ENCODE measurements around the gene TERT.
"Not testable (repeated sequence)": the region's sequence is repeated elsewhere in the genome, so short reads cannot be mapped to it uniquely, and the experiment has no call there.

The TERT gene

GRCh38 chr5:1277781-1278180 is 17.1 kb downstream of the TERT start:
- DNase-seq, result no peak

DNA sequence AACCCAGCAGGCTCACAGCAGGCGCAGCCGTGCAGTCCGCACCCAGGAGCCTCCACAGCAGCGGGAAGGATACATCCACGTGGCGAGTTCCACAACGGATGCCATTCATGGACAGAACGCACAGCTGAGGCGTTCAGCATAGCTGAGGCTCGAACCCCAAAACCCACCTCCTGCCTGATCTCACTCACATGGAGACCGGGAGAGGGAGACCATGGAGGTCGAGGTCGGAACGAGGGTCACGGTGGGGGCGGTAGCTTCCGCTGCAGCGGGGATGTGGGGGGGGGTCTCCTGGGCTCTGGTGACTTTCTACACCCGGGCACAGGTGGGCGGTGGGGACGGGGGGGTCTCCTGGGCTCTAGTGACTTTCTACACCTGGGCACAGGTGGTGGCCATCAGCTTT is 17.5 kb downstream of the TERT start:
- no peak for DNase-seq

DNA sequence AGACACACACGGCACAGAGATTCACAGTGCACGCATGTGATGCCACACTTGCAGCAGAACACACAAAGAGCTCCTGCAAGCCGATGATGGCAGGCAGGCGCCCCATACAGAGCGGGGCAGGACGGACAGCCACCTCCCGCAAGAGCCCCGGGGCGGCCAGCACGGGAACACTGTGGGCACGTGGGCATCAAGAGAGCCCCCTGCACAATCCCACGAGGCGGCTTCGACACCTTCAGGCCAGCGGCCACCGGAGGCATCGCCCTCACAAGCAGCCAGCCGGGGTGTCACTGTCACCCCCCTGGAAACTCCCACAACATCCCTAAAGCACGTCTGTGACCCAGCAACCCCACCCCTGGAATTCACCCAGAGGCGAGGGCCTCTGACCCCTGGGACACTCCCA is 17.9 kb downstream of the TERT start:
- DNase-seq, result no peak

DNA sequence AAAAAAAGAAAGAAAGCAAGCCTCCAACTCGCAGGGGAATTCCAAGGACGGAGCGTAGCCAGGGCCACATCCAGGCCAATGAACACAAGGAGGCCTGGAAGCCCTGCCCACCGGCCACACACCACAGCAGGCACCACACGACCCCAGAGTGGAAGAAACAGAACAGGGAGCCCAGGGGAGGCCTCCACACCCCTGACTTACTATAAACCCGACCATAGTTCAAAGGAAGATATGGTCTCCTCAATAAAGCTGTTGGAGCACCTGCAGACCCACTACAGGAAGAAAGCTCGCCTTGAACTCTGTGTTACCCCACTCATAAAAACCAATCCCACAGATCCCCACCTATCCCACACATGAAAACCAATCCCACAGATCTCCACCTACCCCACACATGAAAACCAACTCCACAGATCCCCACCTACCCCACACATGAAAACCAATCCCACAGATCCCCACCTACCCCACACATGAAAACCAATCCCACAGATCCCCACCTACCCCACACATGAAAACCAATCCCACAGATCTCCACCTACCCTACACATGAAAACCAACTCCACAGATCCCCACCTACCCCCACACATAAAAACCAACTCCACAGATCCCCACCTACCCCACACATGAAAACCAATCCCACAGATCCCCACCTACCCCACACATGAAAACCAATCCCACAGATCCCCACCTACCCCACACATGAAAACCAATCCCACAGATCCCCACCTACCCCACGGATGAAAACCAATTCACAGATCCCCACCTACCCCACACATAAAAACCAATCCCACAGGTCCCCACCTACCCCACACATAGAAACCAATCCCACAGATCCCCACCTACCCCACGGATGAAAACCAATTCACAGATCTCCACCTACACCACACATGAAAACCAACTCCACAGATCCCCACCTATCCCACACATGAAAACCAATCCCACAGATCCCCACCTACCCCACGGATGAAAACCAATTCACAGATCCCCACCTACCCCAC is 19.2 kb downstream of the TERT start:
- not testable (repeated sequence) for DNase-seq

DNA sequence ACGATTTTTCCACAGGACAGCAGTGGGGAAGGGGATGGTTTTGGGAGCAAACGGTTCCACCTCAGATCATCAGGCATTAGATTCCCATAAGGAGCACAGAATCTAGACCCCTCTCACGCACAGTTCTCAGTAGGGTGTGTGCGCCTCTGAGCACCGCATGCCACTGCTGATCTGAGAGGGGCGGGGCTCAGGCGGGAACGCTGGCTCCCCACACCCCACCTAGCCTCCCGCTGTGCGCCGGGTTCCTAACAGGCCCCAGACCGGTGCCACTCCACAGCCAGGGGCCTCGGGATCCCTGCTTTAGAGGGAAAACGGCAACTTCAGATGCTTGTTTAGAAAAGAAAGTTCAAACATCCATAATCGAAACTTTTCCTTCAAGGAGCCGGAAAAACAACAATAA is 20.4 kb downstream of the TERT start:
- DNase-seq, result no peak

DNA sequence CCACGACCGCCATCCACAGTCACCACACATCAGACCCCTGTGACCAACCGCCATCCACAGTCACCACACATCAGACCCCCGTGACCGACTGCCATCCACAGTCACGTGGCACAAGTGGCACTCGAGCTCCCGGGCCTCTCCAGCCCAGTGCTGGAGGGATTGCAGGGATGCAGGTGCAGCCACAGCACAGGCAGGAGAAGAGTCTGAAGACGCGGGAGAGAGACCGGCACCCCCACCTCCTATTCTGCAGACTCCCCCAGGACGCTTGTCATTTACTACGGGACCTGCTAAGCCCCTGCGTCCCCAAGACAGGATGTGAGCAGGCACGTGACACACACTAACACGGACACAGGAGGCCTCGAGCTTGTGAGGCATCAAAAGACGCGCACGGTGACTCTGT is 21.1 kb downstream of the TERT start:
- DNase-seq, result no peak

- no peak for DNase-seq
Measured at GRCh38 chr5:1272201-1272600, 22.7 kb downstream of the TERT start.

DNA sequence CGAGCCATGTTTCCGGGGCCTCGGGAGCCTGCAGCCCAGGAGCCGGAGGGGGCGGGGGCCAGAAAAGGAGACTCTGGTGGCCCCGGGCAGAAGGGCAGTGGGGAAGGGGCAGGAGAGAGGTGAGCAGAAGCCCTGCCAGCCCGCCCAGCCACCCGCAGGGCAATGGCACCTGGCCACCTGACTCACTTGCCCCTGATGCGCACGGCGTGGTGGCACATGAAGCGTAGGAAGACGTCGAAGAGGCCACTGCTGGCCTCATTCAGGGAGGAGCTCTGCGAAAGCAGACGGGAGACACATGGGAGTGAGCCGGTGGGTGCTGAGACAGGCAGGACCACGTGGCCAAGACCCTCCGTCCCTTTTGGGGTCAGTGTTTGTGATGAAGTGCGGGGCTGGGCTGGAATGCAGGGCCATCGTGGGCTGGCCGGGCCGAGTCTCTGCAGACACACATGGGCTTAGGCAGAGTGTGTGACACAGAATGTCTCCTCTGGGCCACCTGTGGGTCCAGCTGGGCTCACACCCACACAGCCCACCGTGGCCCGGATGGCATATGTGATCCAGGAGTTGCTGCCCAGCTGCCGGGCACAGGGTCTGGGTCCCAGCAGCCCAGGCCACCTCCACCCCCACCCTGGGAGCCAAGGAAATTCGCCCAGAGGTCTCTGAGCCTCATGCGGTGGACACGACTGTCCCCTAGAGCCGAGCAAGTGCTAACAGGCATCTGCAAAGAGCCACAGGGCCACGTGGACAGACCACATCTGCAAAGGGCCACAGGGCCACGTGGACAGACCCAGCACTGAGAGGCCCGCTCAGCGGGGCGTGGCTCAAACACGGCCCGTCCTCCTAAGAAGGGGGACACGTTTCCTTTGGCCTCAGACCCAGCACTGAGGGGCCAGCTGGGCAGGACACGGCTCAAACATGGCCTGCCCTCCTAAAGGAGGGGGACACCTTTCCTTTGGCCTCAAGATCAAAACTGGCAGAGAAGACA is 23.6 kb downstream of the TERT start:
- DNase-seq, result no peak

GRCh38 chr5:1270426-1270825 is 24.4 kb downstream of the TERT start:
- DNase-seq, result no peak

DNA sequence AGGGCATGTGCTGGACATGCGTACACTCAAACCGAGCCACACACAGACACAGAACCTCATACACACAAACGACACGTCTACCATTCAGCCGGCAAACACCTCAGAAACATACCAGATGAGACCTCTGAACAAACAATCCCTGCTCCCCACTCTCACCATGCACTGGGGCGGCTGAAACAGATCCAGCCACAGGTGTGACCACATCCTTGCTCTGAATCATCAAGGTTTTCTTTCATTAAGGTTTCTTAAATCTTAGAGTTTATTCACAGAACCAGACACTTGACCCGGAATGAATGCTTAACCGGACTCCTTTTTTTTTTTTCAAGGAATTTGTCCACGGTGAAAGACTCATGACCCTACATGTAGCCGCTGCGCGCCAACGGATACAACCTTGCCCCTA is 26.2 kb downstream of the TERT start:
- no peak for DNase-seq

DNA sequence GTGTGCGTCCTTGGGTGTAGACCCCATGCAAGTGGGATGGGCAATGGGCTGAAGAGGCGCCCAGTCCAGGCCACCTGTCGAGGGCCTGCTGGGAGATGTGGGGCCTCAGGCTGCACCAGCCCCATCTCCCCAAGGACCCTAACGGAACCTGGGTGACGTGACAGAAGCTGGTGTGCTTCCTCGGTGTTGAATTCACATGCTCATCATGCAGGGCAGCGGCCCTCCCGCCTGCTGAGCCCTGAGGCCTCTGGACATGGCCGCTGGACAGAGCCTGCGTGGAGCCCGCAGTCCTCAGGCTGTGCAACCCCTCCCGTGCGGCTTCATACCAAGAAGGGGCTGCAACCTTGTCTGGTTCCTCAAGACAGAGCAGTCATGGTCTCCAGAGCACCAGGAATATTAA is 26.8 kb downstream of the TERT start:
- no peak for DNase-seq

DNA sequence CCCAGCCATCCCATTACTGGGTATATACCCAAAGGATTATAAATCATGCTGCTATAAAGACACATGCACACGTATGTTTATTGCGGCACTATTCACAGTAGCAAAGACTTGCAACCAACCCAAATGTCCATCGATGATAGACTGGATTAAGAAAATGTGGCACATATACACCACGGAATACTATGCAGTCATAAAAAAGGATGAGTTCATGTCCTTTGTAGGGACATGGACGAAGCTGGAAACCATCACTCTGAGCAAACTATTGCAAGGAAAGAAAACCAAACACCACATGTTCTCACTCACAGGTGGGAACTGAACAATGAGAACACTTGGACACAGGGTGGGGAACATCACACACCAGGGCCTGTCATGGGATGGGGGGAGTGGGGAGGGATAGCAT is 27.4 kb downstream of the TERT start:
- DNase-seq, result not testable (repeated sequence)

DNA sequence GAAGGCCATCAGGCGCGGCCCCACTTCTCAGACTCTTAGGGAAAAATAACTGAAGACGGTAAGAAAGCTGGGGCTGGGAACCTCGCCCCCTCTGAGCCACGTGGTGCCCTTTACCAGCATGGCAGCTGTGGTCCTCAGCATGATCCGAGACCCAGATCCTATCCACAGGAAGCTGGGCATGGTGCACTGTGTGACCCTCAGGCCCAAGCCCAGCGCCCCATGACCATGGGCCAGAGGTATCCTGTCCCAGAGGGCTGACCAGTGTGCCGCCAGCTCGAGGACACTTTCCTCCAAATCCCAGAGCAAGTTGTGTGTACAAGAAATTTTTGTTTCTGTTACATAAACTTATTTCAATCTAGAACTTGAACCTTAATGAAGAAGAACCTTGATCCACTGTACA is 28.1 kb downstream of the TERT start:
- no peak for DNase-seq

DNA sequence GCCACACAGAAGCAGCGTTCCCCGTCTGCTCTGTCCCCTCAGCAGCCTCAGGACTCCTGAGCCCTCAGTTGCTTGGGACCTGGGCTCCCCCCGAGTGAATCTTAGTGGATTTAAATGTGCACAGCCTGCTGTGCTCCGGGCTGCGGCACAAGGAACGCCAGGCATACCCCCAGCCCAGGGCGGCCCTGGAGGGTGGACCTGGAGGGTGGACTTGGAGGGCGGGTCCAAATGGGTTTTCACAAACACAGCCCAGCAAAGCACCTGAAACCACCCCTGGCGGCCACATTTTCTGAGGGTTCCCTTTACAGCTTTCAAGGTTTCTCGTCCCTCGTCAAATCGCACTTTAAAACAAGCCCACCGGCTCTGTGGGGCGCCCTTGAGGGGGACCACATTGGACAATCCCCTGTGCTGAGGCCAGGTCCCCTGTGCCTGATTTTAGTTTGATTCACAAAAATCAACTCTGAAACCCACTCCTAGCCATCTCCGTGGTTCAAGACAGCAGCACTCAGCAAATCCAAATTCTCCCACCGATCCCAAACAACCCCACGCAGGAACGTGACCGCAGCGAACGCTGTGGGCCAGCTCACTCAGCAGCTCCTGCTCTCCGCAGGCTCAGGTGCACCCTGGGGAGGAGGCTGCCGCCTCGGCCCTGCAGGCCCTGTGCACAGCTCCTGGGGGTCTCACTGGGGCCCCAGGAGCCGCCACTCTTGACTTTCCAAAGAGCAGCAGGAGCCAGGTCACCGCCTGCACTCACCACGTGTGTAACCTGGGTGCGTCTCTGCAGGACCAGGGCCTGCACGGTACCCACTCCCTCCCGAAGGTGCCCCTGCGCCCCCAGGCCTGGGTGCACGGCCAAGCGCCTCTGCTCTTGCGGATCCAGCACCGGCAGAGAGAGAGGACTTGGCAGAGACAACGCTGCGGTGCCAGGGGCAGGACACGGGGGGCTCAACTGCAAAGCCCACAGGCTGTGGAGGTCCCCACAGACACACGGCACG is 29.1 kb downstream of the TERT start:
- DNase-seq, result no peak

DNA sequence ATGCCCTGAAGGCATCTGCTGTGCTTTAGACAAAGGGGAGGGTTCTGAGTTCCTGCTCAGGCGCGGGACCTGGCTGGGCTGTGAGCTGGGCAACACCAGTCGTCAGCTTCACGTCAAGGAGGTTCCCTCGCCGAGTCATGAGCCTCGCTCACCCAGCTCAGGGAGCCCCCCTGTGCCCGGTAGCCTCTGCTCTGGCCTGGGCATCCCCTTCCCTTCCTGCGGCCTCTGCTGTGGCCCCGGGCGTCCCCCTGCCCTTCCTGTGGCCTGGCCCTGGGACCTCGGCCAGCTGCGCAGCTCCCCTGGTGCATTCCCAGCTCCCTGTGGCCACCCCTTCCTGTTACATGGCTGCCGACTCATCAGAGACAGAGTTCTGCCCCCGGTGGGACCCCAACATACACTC is 29.8 kb downstream of the TERT start:
- DNase-seq, result no peak

DNA sequence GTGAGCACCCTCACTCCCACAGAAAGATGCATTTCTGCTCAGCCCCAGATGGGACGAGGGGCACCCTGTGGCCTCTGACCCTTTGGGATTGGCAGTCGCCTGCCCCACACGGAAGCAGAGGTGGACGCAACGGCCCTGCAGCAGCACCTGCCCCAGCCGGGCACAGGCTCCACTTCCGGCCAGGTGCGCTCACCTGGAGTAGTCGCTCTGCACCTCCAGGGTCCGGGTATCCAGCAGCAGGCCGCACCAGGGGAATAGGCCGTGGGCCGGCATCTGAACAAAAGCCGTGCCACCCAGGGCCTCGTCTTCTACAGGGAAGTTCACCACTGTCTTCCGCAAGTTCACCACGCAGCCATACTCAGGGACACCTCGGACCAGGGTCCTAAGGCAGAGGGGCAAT is 30.7 kb downstream of the TERT start:
- no peak for DNase-seq

DNA sequence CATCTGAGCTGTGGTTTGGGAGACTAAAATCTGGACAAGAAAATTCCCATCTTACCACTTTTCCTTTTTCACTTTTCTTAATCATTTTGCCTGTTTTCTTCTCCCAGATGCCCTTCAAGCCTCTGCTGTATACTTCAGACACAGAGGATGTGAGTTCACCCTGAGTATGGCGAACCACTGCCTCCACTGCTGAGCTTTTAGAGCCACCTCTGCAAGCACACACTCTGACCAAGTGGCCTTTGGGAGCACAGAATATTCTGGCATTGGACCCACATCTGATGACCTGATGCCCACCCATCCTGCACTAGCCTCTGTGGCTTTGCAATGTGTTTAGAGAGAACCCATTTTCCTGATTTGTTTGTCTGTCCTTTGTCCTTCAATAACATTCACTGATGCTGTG is 32.5 kb downstream of the TERT start:
- DNase-seq, result no peak

- no peak for DNase-seq
Measured at GRCh38 chr5:1261643-1262042, 33.2 kb downstream of the TERT start.

GRCh38 chr5:1259806-1260480 is 34.9 kb downstream of the TERT start:
- no peak for DNase-seq

DNA sequence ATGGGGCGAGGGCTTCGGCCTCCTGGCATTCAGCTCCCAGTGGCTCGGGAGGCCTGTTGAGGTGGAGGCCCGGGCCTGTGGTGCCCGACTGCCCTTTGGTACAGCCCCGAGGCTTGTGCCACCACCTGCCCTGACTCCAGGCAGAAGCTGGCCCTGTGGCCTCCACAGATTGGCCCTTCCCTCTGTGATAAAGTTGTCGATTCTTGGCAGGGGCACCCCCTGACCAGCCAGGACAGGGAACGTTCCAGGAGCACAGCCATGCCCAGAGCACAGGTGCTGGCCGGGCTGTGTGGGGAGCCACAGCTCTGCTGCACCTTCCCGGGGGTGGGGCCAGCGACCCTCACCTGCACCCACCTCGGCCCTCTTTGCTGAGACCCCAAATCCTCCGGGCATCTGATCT is 37.0 kb downstream of the TERT start:
- DNase-seq, result no peak

DNA sequence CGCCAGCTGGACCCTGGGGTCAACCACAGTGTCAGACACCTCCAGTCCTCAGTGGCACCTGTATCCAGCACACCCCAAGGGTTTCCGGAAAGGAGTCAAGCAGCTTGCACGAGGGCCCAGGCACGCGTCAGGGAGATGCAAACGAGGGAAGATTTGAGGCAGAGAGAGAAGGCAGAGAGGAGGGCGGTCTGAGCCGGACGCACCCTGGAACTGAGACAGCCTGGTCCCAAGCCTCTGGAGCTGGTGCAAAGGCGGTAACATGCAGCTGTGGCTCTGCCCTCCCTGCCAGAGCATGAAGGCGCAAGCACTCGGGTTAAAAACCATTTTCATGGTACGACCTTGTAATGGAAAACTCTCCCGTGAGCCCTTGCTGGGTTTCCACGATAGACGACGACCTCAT is 37.5 kb downstream of the TERT start:
- no peak for DNase-seq

DNA sequence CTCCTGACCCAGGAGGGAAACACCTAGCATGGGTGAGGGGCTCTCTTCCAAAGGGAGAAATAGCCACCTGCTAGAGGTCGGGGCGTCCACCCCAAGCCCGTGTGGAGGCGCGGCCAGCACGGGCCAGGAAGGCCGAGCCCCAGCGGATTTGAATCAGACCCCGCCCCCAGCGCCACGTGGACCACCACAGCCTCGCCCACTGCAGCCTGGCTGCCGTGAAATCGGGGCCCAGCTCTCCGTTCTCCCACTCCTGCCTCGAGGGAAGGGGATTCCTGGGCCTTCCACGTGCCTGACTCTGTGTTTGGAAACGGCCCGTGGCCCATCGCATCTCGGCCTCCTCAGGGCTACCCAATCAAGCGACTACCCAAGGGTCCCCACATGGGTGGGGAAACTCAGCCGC is 38.1 kb downstream of the TERT start:
- no peak for DNase-seq
